ENCODE results near the gene FHIT.

The FHIT gene

GRCh38 chr3:59994732-59995304 lies 1256.4 kb downstream of the FHIT start:
- Histone ChIP-seq H3K27ac (ENCODE audit: low read depth, low read length) (no peak overlapping the region), H3K36me3 (ENCODE audit: control insufficient read depth, low read length) (no peaks in the 10 kb centered on the region), H3K27me3 (ENCODE audit: control insufficient read depth, low read length) (no peaks in the 10 kb centered on the region), H3K9me2 (replicated peaks; ENCODE audit: control insufficient read depth, low read length) (no peaks in the 10 kb centered on the region), H3K4me3 (ENCODE audit: low read length) (no peak overlapping the region), H3K4me2 (ENCODE audit: low read length) (no peak overlapping the region), H3K9me3 (ENCODE audit: control insufficient read depth, insufficient read depth, low read length) (no peaks in the 10 kb centered on the region), H4K20me1 (ENCODE audit: control insufficient read depth, insufficient read depth, low read depth, low read length) (no peaks in the 10 kb centered on the region), H3K4me1 (ENCODE audit: control insufficient read depth, low read length) (no peaks in the 10 kb centered on the region), H3K79me2 (ENCODE audit: control insufficient read depth, low read length) (no peaks in the 10 kb centered on the region), H3F3A (ENCODE audit: control insufficient read depth, insufficient read depth) (no peaks in the 10 kb centered on the region)
- TF ChIP-seq CTCF (IDR thresholded peaks at IDR 0.05; ENCODE audit: low read depth, low read length, poor library complexity, severe bottlenecking) (no peak), EZH2phosphoT487 (IDR thresholded peaks at IDR 0.05; ENCODE audit: borderline replicate concordance, low read length) (no peak)

- Histone ChIP-seq H3K9me3 (ENCODE audit: control insufficient read depth, insufficient read depth, low read length) (no peaks in the 10 kb centered on the region), H3K36me3 (ENCODE audit: control insufficient read depth, low read length) (no peaks in the 10 kb centered on the region), H3F3A (ENCODE audit: control insufficient read depth, insufficient read depth) (no peaks in the 10 kb centered on the region), H3K9me2 (replicated peaks; ENCODE audit: control insufficient read depth, low read length) (no peaks in the 10 kb centered on the region), H3K4me2 (ENCODE audit: low read length) (no peak overlapping the region), H4K20me1 (ENCODE audit: control insufficient read depth, insufficient read depth, low read depth, low read length) (no peaks in the 10 kb centered on the region), H3K27ac (ENCODE audit: low read depth, low read length) (no peak overlapping the region), H3K27me3 (ENCODE audit: control insufficient read depth, low read length) (no peaks in the 10 kb centered on the region), H3K4me3 (ENCODE audit: low read length) (no peak overlapping the region), H3K4me1 (ENCODE audit: control insufficient read depth, low read length) (no peaks in the 10 kb centered on the region), H3K79me2 (ENCODE audit: control insufficient read depth, low read length) (no peaks in the 10 kb centered on the region)
- TF ChIP-seq EZH2phosphoT487 (IDR thresholded peaks at IDR 0.05; ENCODE audit: borderline replicate concordance, low read length) (no peak), CTCF (IDR thresholded peaks at IDR 0.05; ENCODE audit: low read depth, low read length, poor library complexity, severe bottlenecking) (no peak)
Observed at GRCh38 chr3:59992578-59992977, 1258.7 kb downstream of the FHIT start.

GRCh38 chr3:59990915-59991314 lies 1260.3 kb downstream of the FHIT start:
- H3K4me1 ChIP-seq (ENCODE audit: control insufficient read depth, low read length): peaks cover 4% of the 10 kb centered on the region
- no peaks in the 10 kb centered on the region for H3K9me3 ChIP-seq (ENCODE audit: control insufficient read depth, insufficient read depth, low read length)
- H3F3A ChIP-seq (ENCODE audit: control insufficient read depth, insufficient read depth): no peaks in the 10 kb centered on the region
- H3K4me3 ChIP-seq (ENCODE audit: low read length): no peak overlapping the region
- H3K27ac ChIP-seq (ENCODE audit: low read depth, low read length): no peak overlapping the region
- TF ChIP-seq CTCF (IDR thresholded peaks at IDR 0.05; ENCODE audit: low read depth, low read length, poor library complexity, severe bottlenecking) (no peak), EZH2phosphoT487 (IDR thresholded peaks at IDR 0.05; ENCODE audit: borderline replicate concordance, low read length) (no peak)
- H3K4me2 ChIP-seq (ENCODE audit: low read length): no peak overlapping the region
- no peaks in the 10 kb centered on the region for H3K9me2 ChIP-seq (replicated peaks; ENCODE audit: control insufficient read depth, low read length)
- no peaks in the 10 kb centered on the region for H3K27me3 ChIP-seq (ENCODE audit: control insufficient read depth, low read length)
- H3K36me3 ChIP-seq (ENCODE audit: control insufficient read depth, low read length): no peaks in the 10 kb centered on the region
- H4K20me1 ChIP-seq (ENCODE audit: control insufficient read depth, insufficient read depth, low read depth, low read length): no peaks in the 10 kb centered on the region
- H3K79me2 ChIP-seq (ENCODE audit: control insufficient read depth, low read length): no peaks in the 10 kb centered on the region
